DND-41 (cell line): Measurements from ENCODE around the gene APCDD1L.
A peak's percentile ranks its signal among the peaks of the same experiment; 100 is the strongest.

Experiments
- ATAC-seq: fragments of 200-7000 bp; cut with Tn5 transposase; 3 replicates; pipeline ENCODE4 v1.9.1; 2021; ENCODE audit warnings: low read depth; ENCODE audit not compliant: insufficient read depth
- DNase-seq: peaks from one replicate; pipeline ENCODE4 v3.0.0-alpha.2; 2020
- H2AFZ ChIP-seq: 2 replicates; pipeline ENCODE4 v1.6.0; 2012; ENCODE audit warnings: low read depth, low read length
- H3K27ac ChIP-seq: 2 replicates; pipeline ENCODE4 v1.5.1; 2012; ENCODE audit warnings: low read length, inconsistent platforms
- H3K27me3 ChIP-seq: fragments of 200-600 bp; sonication (generic); 2 replicates; pipeline ENCODE4 v1.6.0; 2012; ENCODE audit warnings: low read length, mild to moderate bottlenecking, inconsistent platforms; ENCODE audit not compliant: insufficient read depth, poor library complexity
- H3K36me3 ChIP-seq: 2 replicates; pipeline ENCODE4 v1.5.1; 2012; ENCODE audit warnings: low read length, inconsistent platforms; ENCODE audit not compliant: insufficient read depth
- H3K4me1 ChIP-seq: 2 replicates; pipeline ENCODE4 v1.5.1; 2012; ENCODE audit warnings: mild to moderate bottlenecking, low read length; ENCODE audit not compliant: insufficient read depth
- H3K4me2 ChIP-seq: 2 replicates; pipeline ENCODE4 v1.6.0; 2012; ENCODE audit warnings: mild to moderate bottlenecking, moderate library complexity, low read length, inconsistent platforms; ENCODE audit not compliant: insufficient read depth
- H3K4me3 ChIP-seq, 2 experiments: fragments of 200-600 bp in 1 of 2; shearing (Covaris generic) in 1 of 2; 2 replicates each; pipeline ENCODE4 v1.5.1; 2012 to 2016; ENCODE audit warnings: inconsistent platforms in 2 of 2, low read length in 2 of 2, mild to moderate bottlenecking in 2 of 2, low read depth in 1 of 2, moderate library complexity in 1 of 2
- H3K79me2 ChIP-seq: 2 replicates; pipeline ENCODE4 v1.6.0; 2012; ENCODE audit warnings: low read length, inconsistent platforms; ENCODE audit not compliant: insufficient read depth
- H3K9ac ChIP-seq: 2 replicates; pipeline ENCODE4 v1.6.0; 2012; ENCODE audit warnings: low read depth, mild to moderate bottlenecking, inconsistent platforms, low read length, moderate library complexity
- H3K9me3 ChIP-seq: 2 replicates; pipeline ENCODE4 v1.5.1; 2012; ENCODE audit warnings: low read length, moderate library complexity, mild to moderate bottlenecking, inconsistent platforms; ENCODE audit not compliant: insufficient read depth, severe bottlenecking
- H4K20me1 ChIP-seq: 2 replicates; pipeline ENCODE4 v1.6.0; 2012; ENCODE audit warnings: low read length; ENCODE audit not compliant: insufficient read depth
- CTCF ChIP-seq: IDR thresholded peaks from 2 replicates; pipeline ENCODE4 v1.5.1; 2012; ENCODE audit warnings: borderline replicate concordance, low read length, moderate library complexity, mild to moderate bottlenecking; ENCODE audit not compliant: poor library complexity, severe bottlenecking; ENCODE audit errors: extremely low read depth
- EZH2 ChIP-seq: IDR thresholded peaks from 3 replicates; pipeline ENCODE4 v1.6.1; 2012; ENCODE audit warnings: borderline replicate concordance, low read depth, mild to moderate bottlenecking, moderate library complexity, low read length, inconsistent platforms; ENCODE audit not compliant: severe bottlenecking

Gene APCDD1L

GRCh38 chr20:58435237-58435636, 80.0 kb downstream of the APCDD1L start:
- Histone ChIP-seq H3K9me3 (no peaks in the 10 kb centered on the region), H3K4me1 (peaks cover 16% of the 10 kb centered on the region; the same call in 1 of the 2 replicates), H3K27me3 (no peaks in the 10 kb centered on the region), H3K27ac (no peak overlapping the region), H3K36me3 (peaks cover 78% of the 10 kb centered on the region), H3K4me2 (no peak overlapping the region), H3K79me2 (peaks cover 99% of the 10 kb centered on the region), H3K9ac (no peak overlapping the region), H3K4me3 (no peak overlapping the region), H2AFZ (no peak overlapping the region), H4K20me1 (peaks cover 84% of the 10 kb centered on the region)
- TF ChIP-seq CTCF = no peak
- TF ChIP-seq EZH2 = no peak
- ATAC-seq = no peak
- DNase-seq = no peak

GRCh38 chr20:58434326-58434725, 80.9 kb downstream of the APCDD1L start:
- H3K9me3 ChIP-seq = no peaks in the 10 kb centered on the region
- peaks cover 16% of the 10 kb centered on the region; the same call in 1 of the 2 replicates for H3K4me1 ChIP-seq
- no peaks in the 10 kb centered on the region for H3K27me3 ChIP-seq
- DNase-seq (no peak), ATAC-seq (no peak)
- no peak for TF ChIP-seq EZH2
- no peak for TF ChIP-seq CTCF
- H3K9ac ChIP-seq = no peak overlapping the region
- H3K36me3 ChIP-seq = peaks cover 74% of the 10 kb centered on the region
- no peak overlapping the region for H3K4me2 ChIP-seq
- H4K20me1 ChIP-seq = peaks cover 81% of the 10 kb centered on the region
- H3K27ac ChIP-seq = no peak overlapping the region
- no peak overlapping the region for H3K4me3 ChIP-seq
- peaks cover 98% of the 10 kb centered on the region for H3K79me2 ChIP-seq
- no peak overlapping the region for H2AFZ ChIP-seq

- DNase-seq = no peak
- H3K4me3 ChIP-seq = no peak overlapping the region
- H3K27ac ChIP-seq = 0 out of 2 replicates have a peak overlapping the region, but pooled peaks have one; percentile 19
- peaks cover 16% of the 10 kb centered on the region; the same call in 1 of the 2 replicates for H3K4me1 ChIP-seq
- H4K20me1 ChIP-seq = peaks cover 82% of the 10 kb centered on the region
- H3K27me3 ChIP-seq = no peaks in the 10 kb centered on the region
- H3K4me2 ChIP-seq = no peak overlapping the region
- H2AFZ ChIP-seq = no peak overlapping the region
- peaks cover 98% of the 10 kb centered on the region for H3K79me2 ChIP-seq
- no peak overlapping the region for H3K9ac ChIP-seq
- no peaks in the 10 kb centered on the region for H3K9me3 ChIP-seq
- no peak for ATAC-seq
- TF ChIP-seq CTCF = no peak
- TF ChIP-seq EZH2 = no peak
- H3K36me3 ChIP-seq = peaks cover 73% of the 10 kb centered on the region
Observed at GRCh38 chr20:58433759-58434158, 81.4 kb downstream of the APCDD1L start.

- no peak overlapping the region for H3K9ac ChIP-seq
- no peak overlapping the region for H2AFZ ChIP-seq
- peaks cover 85% of the 10 kb centered on the region for H4K20me1 ChIP-seq
- no peak for TF ChIP-seq EZH2
- TF ChIP-seq CTCF = no peak
- peaks cover 16% of the 10 kb centered on the region; the same call in 1 of the 2 replicates for H3K4me1 ChIP-seq
- H3K36me3 ChIP-seq = peaks cover 72% of the 10 kb centered on the region
- no peak overlapping the region for H3K4me2 ChIP-seq
- H3K27ac ChIP-seq = peak overlapping the region; percentile 19; the same call in 1 of the 2 replicates
- peaks cover 98% of the 10 kb centered on the region for H3K79me2 ChIP-seq
- no peak overlapping the region for H3K4me3 ChIP-seq
- no peaks in the 10 kb centered on the region for H3K9me3 ChIP-seq
- ATAC-seq (peak; percentile 92), DNase-seq (peak; percentile 48)
- H3K27me3 ChIP-seq = no peaks in the 10 kb centered on the region
Observed at GRCh38 chr20:58433029-58433647, 82.1 kb downstream of the APCDD1L start.
